ENCODE data around the gene TBC1D22A. TPM values are rescaled to one million over a fixed set of nuclear protein-coding genes. Genes with fewer than 3 reads are reported as not detected.

TBC1D22A gene
- polyA plus RNA-seq, 1 of the 3 experiments (the other 2 are of a cell fraction), result 16.5 TPM

DNA sequence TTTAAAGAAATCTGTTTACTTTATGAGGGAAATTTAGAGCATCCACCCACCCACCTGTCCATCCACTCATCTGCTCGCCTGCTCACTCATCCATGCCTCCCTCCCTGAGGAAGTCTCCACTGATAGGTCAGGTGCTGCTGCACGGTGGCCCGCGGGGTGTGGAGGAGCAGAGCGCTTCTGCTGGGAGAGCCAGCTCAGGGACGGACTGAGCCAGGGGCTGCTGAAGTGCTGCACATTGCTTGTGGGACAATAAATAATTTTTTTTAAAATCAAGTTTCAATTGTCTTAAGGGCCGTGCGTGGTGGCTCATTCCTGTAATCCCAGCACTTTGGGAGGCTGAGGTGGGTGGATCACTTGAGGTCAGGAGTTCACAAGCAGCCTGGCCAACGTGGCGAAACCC lies 148.9 kb downstream of the TBC1D22A start (continued):
- no peak for TF ChIP-seq RCOR1 (IDR thresholded peaks at IDR 0.05; ENCODE audit: low read length)
- TF ChIP-seq MXI1 (IDR thresholded peaks at IDR 0.05; ENCODE audit: low read depth, low read length), result no peak
- TF ChIP-seq MAX (IDR thresholded peaks at IDR 0.05; ENCODE audit: low read depth), result no peak

DNA sequence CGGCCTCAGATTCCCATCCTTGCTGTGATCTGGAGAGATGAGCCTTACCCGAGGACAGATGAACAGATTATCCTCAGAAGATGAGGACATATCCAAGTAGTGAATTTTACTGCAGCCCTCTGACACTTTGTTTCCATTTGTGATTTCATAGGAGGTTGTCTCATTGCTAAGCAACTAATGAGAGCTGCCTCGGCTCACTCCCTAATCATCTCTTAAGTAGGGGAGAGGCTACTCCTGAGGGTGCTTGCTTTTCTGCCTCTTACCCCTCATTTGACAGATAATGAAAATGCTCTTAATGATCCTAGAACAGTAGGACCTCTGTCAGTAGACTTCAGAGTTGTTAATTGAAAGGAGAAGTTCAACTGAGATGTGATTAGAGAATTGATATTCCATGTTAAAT lies 150.9 kb downstream of the TBC1D22A start:
- Histone ChIP-seq H3K9me3 (no peaks in the 10 kb centered on the region), H3F3A (replicated peaks; ENCODE audit: insufficient read depth) (no peaks in the 10 kb centered on the region), H2AFZ (ENCODE audit: low read depth) (no peak overlapping the region), H3K27me3 (ENCODE audit: insufficient read depth) (no peaks in the 10 kb centered on the region), H3K4me3 (ENCODE audit: low read depth in 2 of 2, low read length in 1 of 2) (no peak overlapping the region), H3K27ac (ENCODE audit: low read depth in 2 of 2, low read length in 1 of 2) (no peak overlapping the region), H3K4me1 (ENCODE audit: control insufficient read depth in 1 of 2, insufficient read depth in 2 of 2, low read depth in 1 of 2, low read length in 1 of 2) (no peaks in the 10 kb centered on the region), H3K79me2 (ENCODE audit: insufficient read depth) (no peaks in the 10 kb centered on the region), H3K4me2 (no peak overlapping the region), H3K9me2 (no peaks in the 10 kb centered on the region), H4K20me1 (ENCODE audit: insufficient read depth) (no peaks in the 10 kb centered on the region), H3K9ac (no peak overlapping the region), H3K36me3 (replicated peaks in 1 of 2; ENCODE audit: control insufficient read depth in 1 of 2, insufficient read depth in 2 of 2, low read length in 1 of 2) (peaks cover 0 to 6% of the 10 kb centered on the region in 2 experiments)
- CTCF ChIA-PET, result no interaction called here
- WGBS (ENCODE audit: low lambda C conversion rate), result 86% methylated on average over 3 of the region's 3 CpGs
- TF ChIP-seq CHD2 (IDR thresholded peaks at IDR 0.05; ENCODE audit: low read length, partially characterized antibody), result no peak
- no peak for TF ChIP-seq EP300 (IDR thresholded peaks at IDR 0.05; ENCODE audit: borderline replicate concordance in 1 of 2, low read depth in 1 of 2, low read length in 1 of 2)
- TF ChIP-seq, protein P1, sequence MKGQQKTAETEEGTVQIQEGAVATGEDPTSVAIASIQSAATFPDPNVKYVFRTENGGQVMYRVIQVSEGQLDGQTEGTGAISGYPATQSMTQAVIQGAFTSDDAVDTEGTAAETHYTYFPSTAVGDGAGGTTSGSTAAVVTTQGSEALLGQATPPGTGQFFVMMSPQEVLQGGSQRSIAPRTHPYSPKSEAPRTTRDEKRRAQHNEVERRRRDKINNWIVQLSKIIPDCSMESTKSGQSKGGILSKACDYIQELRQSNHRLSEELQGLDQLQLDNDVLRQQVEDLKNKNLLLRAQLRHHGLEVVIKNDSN (IDR thresholded peaks at IDR 0.05; ENCODE audit: borderline replicate concordance, low read depth), result no peak
- no peak for TF ChIP-seq MEF2A (IDR thresholded peaks at IDR 0.05; ENCODE audit: borderline replicate concordance, low read depth)
- TF ChIP-seq RFX5 (IDR thresholded peaks at IDR 0.05; ENCODE audit: low read length), result no peak
- no peak for TF ChIP-seq GABPA (IDR thresholded peaks at IDR 0.05; ENCODE audit: low read depth)
- no peak for TF ChIP-seq GATA2 (CRISPR knock-in tag; IDR thresholded peaks at IDR 0.05)
- TF ChIP-seq CTCF (IDR thresholded peaks at IDR 0.05), result no peak
- TF ChIP-seq TAF1 (IDR thresholded peaks at IDR 0.05; ENCODE audit: borderline replicate concordance, low read depth, low read length), result no peak
- TF ChIP-seq TEAD4 (IDR thresholded peaks at IDR 0.05; ENCODE audit: borderline replicate concordance, insufficient read depth), result no peak
- no peak for TF ChIP-seq REST (IDR thresholded peaks at IDR 0.05; ENCODE audit: low read depth, low read length)
- TF ChIP-seq JUND (IDR thresholded peaks at IDR 0.05), result no peak
- no peak for TF ChIP-seq ELF1 (IDR thresholded peaks at IDR 0.05)
- DNase-seq, result no peak
- POLR2A ChIA-PET, result no interaction called here
